Stomach (tissue), 4 donors: ENCODE data around the gene FANCC.

Experiments used
- CTCF ChIP-seq, 7 experiments: fragments of 450-650 bp in 4 of 7; fragments of 200-600 bp in 3 of 7; sonication (generic) in 3 of 7; IDR thresholded peaks; one replicate each; pipeline ENCODE4 v1.5.1; 2016 to 2019; ENCODE audit warnings: antibody characterized with exemption in 7 of 7, control low read depth in 2 of 7, mild to moderate bottlenecking in 1 of 7
- EP300 ChIP-seq: sonication (generic); formaldehyde crosslinking; IDR thresholded peaks from one replicate; pipeline ENCODE4 v1.6.1; 2017; ENCODE audit warnings: antibody characterized with exemption
- POLR2A ChIP-seq, 4 donors: fragments of 450-650 bp; IDR thresholded peaks; one replicate each; pipeline ENCODE4 v1.6.1; 2016; ENCODE audit warnings: antibody characterized with exemption in 4 of 4, control low read depth in 2 of 4, mild to moderate bottlenecking in 1 of 4, moderate library complexity in 1 of 4
- POLR2AphosphoS5 ChIP-seq, 3 donors: sonication (generic); formaldehyde crosslinking; IDR thresholded peaks; one replicate each; pipeline ENCODE4 v1.6.1; 2016; ENCODE audit warnings: antibody characterized with exemption in 3 of 3

GRCh38 chr9:95107976-95108375 lies 209.5 kb downstream of the FANCC start:
- no peak for TF ChIP-seq CTCF (IDR thresholded peaks at IDR 0.05)
- TF ChIP-seq EP300: no peak
- TF ChIP-seq POLR2A (IDR thresholded peaks at IDR 0.05): no peak
- no peak for TF ChIP-seq POLR2AphosphoS5 (IDR thresholded peaks at IDR 0.05)
